Heart right ventricle (tissue), 16 donors: ENCODE data around the gene COL4A3. TPM values are rescaled to one million over a fixed set of nuclear protein-coding genes. Genes with fewer than 3 reads are reported as not detected.

Source experiments
- ATAC-seq, 8 donors: fragments of 200-7000 bp; cut with Tn5 transposase; one replicate each; pipeline ENCODE4 v1.9.1; 2020; ENCODE audit warnings: mild to moderate bottlenecking in 8 of 8, moderate library complexity in 8 of 8, moderate number of reproducible peaks in 1 of 8
- DNase-seq, 2 donors: peaks; one replicate each; pipeline ENCODE4 v3.0.0-alpha.2; 2020
- H3K27ac ChIP-seq, 10 donors: fragments of 200-600 bp; sonication (generic) in 2 of 10; one replicate each; pipeline versions ENCODE4 v1.5.0 to v1.8.0; 2020 to 2022; ENCODE audit warnings: mild to moderate bottlenecking in 3 of 10
- H3K27me3 ChIP-seq, 7 donors: fragments of 200-600 bp; one replicate each; pipeline ENCODE4 v1.8.0; 2021 to 2022; ENCODE audit warnings: mild to moderate bottlenecking in 2 of 7
- H3K36me3 ChIP-seq, 9 donors: fragments of 200-600 bp; sonication (generic) in 1 of 9; one replicate each; pipeline versions ENCODE4 v1.5.0 to v1.8.0; 2020 to 2022; ENCODE audit warnings: mild to moderate bottlenecking in 2 of 9
- H3K4me1 ChIP-seq, 9 donors: fragments of 200-600 bp; sonication (generic) in 1 of 9; one replicate each; pipeline versions ENCODE4 v1.5.0 to v1.8.0; 2020 to 2022; ENCODE audit warnings: mild to moderate bottlenecking in 4 of 9
- H3K4me3 ChIP-seq, 10 donors: fragments of 200-600 bp; sonication (generic) in 2 of 10; one replicate each; pipeline versions ENCODE4 v1.5.0 to v1.8.0; 2020 to 2022; ENCODE audit warnings: mild to moderate bottlenecking in 7 of 10, moderate library complexity in 2 of 10
- H3K9me3 ChIP-seq, 11 donors: fragments of 200-600 bp in 10 of 11; sonication (generic) in 2 of 11; one replicate each; pipeline versions ENCODE4 v1.5.0 to v1.8.0; 2013 to 2022; ENCODE audit warnings: mild to moderate bottlenecking in 2 of 11, control low read depth in 1 of 11, moderate library complexity in 1 of 11
- WGBS, 2 donors: extraction: QIAGEN DNeasy Blood & Tissue Kit; methylation state at CpG; one replicate each; pipeline ENCODE4 v1.1.7; 2013; ENCODE audit warnings: inconsistent platforms in 1 of 2; 5-methylcytosine and 5-hydroxymethylcytosine counted together
- intact Hi-C, 10 donors: fragments of 100-400 bp; cut with DNase I; formaldehyde crosslinking; loops; one replicate each; pipeline versions ENCODE4 v1.11.1 to v1.14.2; 2022
- polyA plus RNA-seq, 2 donors: library from polyadenylated mRNA; stranded (reverse); fragments of 200-250 nt; gene quantifications; one replicate each; pipeline ENCODE4 v1.2.3, GENCODE V29; 2013
- total RNA-seq, 10 donors: library from RNA; stranded (reverse); fragmentation: NEBNext Ultra II Directional in 3 of 10; extraction: Animal tissue kit (Norgen Biotek cat#: 25700) in 3 of 10; gene quantifications; one replicate each; pipeline versions ENCODE4 v1.2.1 to v1.2.4, GENCODE V29; 2021 to 2023
- TF ChIP-seq, protein P1 (sequence below), 9 donors: fragments of 200-600 bp; sonication (generic) in 2 of 9; IDR thresholded peaks; one replicate each; pipeline versions ENCODE4 v1.5.0 to v1.8.0; 2021 to 2022; ENCODE audit warnings: antibody characterized with exemption in 9 of 9, mild to moderate bottlenecking in 5 of 9, moderate library complexity in 1 of 9
- donor health status: Arrhythmogenic right ventricular cardiomyopathy.
- donor health status: ischemic (EF 13 %, LVEDD 7.1; RV severe dilation, severe dysfunction).
- donor health status: healthy with polysubstance abuse.
- donor health status: DM: no; HTN: yes; CAD: no.
- donor health status: DM: no; HTN: no; CAD: no.
- donor health status: ischemic (EF 25% LVEDD 6.9; RV normal size, moderate dysfunction).
- donor health status: ischemic (EF 25% LVEDD 5.7; RV mildly dilated, moderate dysfunction).
- donor health status: healthy.
- donor health status: DM: yes; HTN: yes; CAD: no.
- donor health status: Ischemic cardiomyopathy.
- donor health status: ischemic (EF 35%, LVEDD 5.7; RV mildly dilated, moderate dysfunction).
- donor health status: nonischemic (EF 11% LVEDD 7.7; RV severe dilation, severe dysfunction).
- donor health status: DM: yes; HTN: yes; CAD: no.
- donor health status: PGD.
- donor health status: ischemic (EF 29% LVEDD 5.4; RV normal size, mild dysfunction).
- donor health status: nonischemic (EF 23%, LVEDD 6.1; RV moderate dilation, normal function).

The COL4A3 gene
- total and polyA plus RNA-seq, 12 donors = 0.91 to 6.2 (median 2.3) TPM

DNA sequence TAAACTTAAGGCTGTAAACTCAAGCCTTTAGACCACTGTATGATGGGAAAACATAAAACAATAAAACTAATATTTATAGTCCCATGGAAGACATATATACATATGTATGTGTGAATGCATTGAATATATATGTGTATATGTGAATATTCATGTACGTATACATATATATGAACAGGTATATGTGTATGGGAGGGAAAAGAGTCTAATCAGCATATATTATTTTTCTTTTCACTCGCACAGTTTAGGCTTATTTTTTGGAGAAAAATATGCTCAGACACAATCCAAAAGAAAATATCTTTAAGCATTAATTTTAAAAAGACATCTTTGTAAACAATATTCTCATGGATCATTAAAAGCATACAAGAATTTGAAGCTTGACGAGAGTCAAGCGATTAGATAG is 23.1 kb upstream of the COL4A3 start:
- Histone ChIP-seq H3K9me3 (no peaks in the 10 kb centered on the region), H3K4me1 (peaks cover 0 to 19% (median 0%) of the 10 kb centered on the region in 9 donors), H3K36me3 (peaks cover 0 to 7% (median 0%) of the 10 kb centered on the region in 9 donors), H3K4me3 (no peak overlapping the region), H3K27ac (no peak overlapping the region), H3K27me3 (no peaks in the 10 kb centered on the region)
- DNase-seq = no peak
- no peak for ATAC-seq
- WGBS, 2 donors = 94 to 96% methylated on average over 4 of the region's 4 CpGs
- TF ChIP-seq, protein P1, sequence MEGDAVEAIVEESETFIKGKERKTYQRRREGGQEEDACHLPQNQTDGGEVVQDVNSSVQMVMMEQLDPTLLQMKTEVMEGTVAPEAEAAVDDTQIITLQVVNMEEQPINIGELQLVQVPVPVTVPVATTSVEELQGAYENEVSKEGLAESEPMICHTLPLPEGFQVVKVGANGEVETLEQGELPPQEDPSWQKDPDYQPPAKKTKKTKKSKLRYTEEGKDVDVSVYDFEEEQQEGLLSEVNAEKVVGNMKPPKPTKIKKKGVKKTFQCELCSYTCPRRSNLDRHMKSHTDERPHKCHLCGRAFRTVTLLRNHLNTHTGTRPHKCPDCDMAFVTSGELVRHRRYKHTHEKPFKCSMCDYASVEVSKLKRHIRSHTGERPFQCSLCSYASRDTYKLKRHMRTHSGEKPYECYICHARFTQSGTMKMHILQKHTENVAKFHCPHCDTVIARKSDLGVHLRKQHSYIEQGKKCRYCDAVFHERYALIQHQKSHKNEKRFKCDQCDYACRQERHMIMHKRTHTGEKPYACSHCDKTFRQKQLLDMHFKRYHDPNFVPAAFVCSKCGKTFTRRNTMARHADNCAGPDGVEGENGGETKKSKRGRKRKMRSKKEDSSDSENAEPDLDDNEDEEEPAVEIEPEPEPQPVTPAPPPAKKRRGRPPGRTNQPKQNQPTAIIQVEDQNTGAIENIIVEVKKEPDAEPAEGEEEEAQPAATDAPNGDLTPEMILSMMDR (IDR thresholded peaks at IDR 0.05) = no peak
- intact Hi-C loops = no loop called here

DNA sequence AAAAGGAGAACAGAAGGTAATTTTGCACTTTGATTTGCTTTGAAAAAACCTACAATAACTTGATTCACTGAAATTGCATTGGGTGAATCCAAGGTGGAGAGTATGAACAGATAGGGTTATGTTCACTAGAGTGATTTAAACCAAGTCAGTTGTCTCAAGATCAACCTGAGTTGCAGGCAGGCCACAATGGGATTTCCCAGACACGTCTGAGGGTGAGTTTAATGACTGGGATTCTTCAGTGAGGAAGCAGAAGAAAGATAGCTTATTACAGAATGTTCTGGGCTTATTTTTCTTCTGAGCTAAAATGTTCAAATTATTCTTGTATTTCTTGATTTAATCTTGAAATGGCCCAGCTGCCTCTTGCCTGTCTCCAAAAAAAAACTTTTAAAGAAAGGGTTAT is 20.5 kb upstream of the COL4A3 start:
- TF ChIP-seq, protein P1 (IDR thresholded peaks at IDR 0.05) = no peak
- peak overlapping the region in 4 of 10 donors; percentile 15 to 52 (median 22) for H3K27ac ChIP-seq
- WGBS, 2 donors = 39 to 44% methylated on average over 1 of the region's 1 CpG
- intact Hi-C loops = no loop called here
- ATAC-seq = peak in 3 of 8 donors; percentile 16 to 72 (median 19)
- peaks cover 0 to 19% (median 0%) of the 10 kb centered on the region in 9 donors for H3K4me1 ChIP-seq
- peaks cover 0 to 9% (median 5%) of the 10 kb centered on the region in 11 donors for H3K9me3 ChIP-seq
- no peak for DNase-seq
- H3K36me3 ChIP-seq = peaks cover 0 to 7% (median 0%) of the 10 kb centered on the region in 9 donors
- H3K27me3 ChIP-seq = no peaks in the 10 kb centered on the region
- no peak overlapping the region for H3K4me3 ChIP-seq

DNA sequence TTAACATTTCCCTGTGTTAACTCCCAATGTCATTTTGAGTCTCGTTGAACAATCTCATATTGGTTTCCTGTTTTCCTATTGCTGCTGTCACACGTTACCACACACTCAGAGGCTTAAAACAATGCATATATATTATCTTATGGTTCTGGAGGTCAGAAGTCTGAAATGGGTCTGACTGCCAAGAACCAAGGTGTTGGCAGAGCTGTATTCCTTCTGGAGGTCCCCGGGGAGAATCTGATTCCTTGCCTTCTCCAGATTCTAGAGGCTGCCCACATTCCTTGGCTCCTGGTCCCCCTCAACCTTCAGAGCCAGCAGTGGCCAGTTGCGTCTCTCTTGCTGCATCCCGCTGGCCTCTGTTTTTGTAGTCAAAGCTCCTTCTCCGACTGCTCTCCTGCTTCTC is 18.0 kb upstream of the COL4A3 start:
- WGBS, 2 donors = 78 to 82% methylated on average over 6 of the region's 6 CpGs
- DNase-seq (no peak), ATAC-seq (no peak)
- intact Hi-C loops = no loop called here
- TF ChIP-seq, protein P1 (IDR thresholded peaks at IDR 0.05) = no peak
- H3K4me3 ChIP-seq = no peak overlapping the region
- no peaks in the 10 kb centered on the region for H3K27me3 ChIP-seq
- peaks cover 0 to 9% (median 5%) of the 10 kb centered on the region in 11 donors for H3K9me3 ChIP-seq
- H3K27ac ChIP-seq = peak overlapping the region in 2 of 10 donors; percentile 10 to 51
- no peaks in the 10 kb centered on the region for H3K36me3 ChIP-seq
- H3K4me1 ChIP-seq = peaks cover 0 to 19% (median 0%) of the 10 kb centered on the region in 9 donors

DNA sequence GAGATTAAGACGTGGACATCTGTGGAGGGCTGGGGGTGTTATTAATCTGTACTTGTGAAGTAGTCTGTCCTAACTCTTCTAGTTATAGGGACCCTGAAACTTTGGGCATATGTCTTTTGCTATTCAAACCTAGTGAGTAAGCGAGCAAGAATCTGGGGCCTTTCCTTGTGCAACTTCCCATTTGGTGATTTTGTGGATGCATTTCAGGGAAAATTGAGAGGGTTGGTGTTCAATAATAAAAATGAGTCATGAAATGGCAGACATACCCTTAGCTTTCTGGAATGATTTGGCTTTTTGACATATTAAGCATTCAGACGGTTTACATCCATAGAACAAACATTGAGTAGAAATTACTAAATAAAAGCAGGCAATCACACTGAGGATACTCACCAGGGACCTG is 17.4 kb upstream of the COL4A3 start:
- no peak for ATAC-seq
- H3K27me3 ChIP-seq = no peaks in the 10 kb centered on the region
- TF ChIP-seq, protein P1 (IDR thresholded peaks at IDR 0.05) = no peak

More for the DNA sequence above, 17.4 kb upstream of the COL4A3 start:
- intact Hi-C loops = no loop called here
- Histone ChIP-seq H3K9me3 (peaks cover 0 to 9% (median 5%) of the 10 kb centered on the region in 11 donors), H3K4me1 (peaks cover 0 to 22% (median 0%) of the 10 kb centered on the region in 9 donors), H3K4me3 (no peak overlapping the region), H3K27ac (peak overlapping the region in 1 of 10 donors; percentile 51), H3K36me3 (no peaks in the 10 kb centered on the region)
- 79 to 88% methylated on average over 3 of the region's 3 CpGs for WGBS, 2 donors
- no peak for DNase-seq
